Right atrium auricular region (tissue), 2 donors: ENCODE data around the gene AMPD1. TPM values are rescaled to one million over a fixed set of nuclear protein-coding genes. Genes with fewer than 3 reads are reported as not detected.

Experiments used
- DNase-seq: peaks from one replicate; pipeline ENCODE4 v3.0.0-alpha.2; 2019; ENCODE audit warnings: low spot score
- H3K27ac ChIP-seq, 2 donors: fragments of 200-600 bp; sonication (generic); 1 replicate in 1 of 2; 2 replicates in 1 of 2; pipeline ENCODE4 v1.5.1; 2016 to 2019
- H3K27me3 ChIP-seq, 2 donors: fragments of 200-600 bp; sonication (generic); one replicate each; pipeline versions ENCODE4 v1.5.1 to v1.6.0; 2017 to 2019
- H3K36me3 ChIP-seq: fragments of 200-600 bp; sonication (generic); one replicate; pipeline ENCODE4 v1.5.1; 2016
- H3K4me1 ChIP-seq, 2 donors: fragments of 200-600 bp; sonication (generic); one replicate each; pipeline versions ENCODE4 v1.5.1 to v1.6.0; 2017 to 2019
- H3K4me3 ChIP-seq, 2 donors: fragments of 200-600 bp; sonication (generic); 1 replicate in 1 of 2; 2 replicates in 1 of 2; pipeline ENCODE4 v1.5.1; 2017 to 2019; ENCODE audit warnings: mild to moderate bottlenecking in 1 of 2, moderate library complexity in 1 of 2
- H3K9me3 ChIP-seq, 2 donors: fragments of 200-600 bp; sonication (generic); one replicate each; pipeline ENCODE4 v1.5.1; 2019
- CTCF ChIP-seq, 2 donors: fragments of 200-600 bp; sonication (generic); IDR thresholded peaks; one replicate each; pipeline ENCODE4 v1.5.1; 2019; ENCODE audit warnings: antibody characterized with exemption in 2 of 2
- total RNA-seq, 2 donors: library from RNA; depleted of rRNA; stranded (reverse); fragments of >200 nt; gene quantifications; one replicate each; pipeline ENCODE4 v1.1.0, GENCODE V29; 2016

The AMPD1 gene
- total RNA-seq, 2 donors from 2014 or later = not detected

- no peak for TF ChIP-seq CTCF (IDR thresholded peaks at IDR 0.05)
- Histone ChIP-seq H3K4me1 (no peaks in the 10 kb centered on the region), H3K36me3 (no peaks in the 10 kb centered on the region), H3K9me3 (peaks cover 0 to 7% of the 10 kb centered on the region in 2 donors), H3K4me3 (no peak overlapping the region), H3K27me3 (no peaks in the 10 kb centered on the region), H3K27ac (no peak overlapping the region)
- no peak for DNase-seq
These were observed 62.9 kb downstream of the AMPD1 start for GRCh38 chr1:114632427-114632826.

GRCh38 chr1:114627107-114627506 lies 68.2 kb downstream of the AMPD1 start:
- Histone ChIP-seq H3K4me1 (no peaks in the 10 kb centered on the region), H3K27me3 (no peaks in the 10 kb centered on the region), H3K27ac (no peak overlapping the region), H3K4me3 (no peak overlapping the region), H3K36me3 (no peaks in the 10 kb centered on the region), H3K9me3 (peaks cover 0 to 3% of the 10 kb centered on the region in 2 donors)
- TF ChIP-seq CTCF (IDR thresholded peaks at IDR 0.05) = no peak
- DNase-seq = no peak

GRCh38 chr1:114623364-114623763 lies 72.0 kb downstream of the AMPD1 start:
- no peak for TF ChIP-seq CTCF (IDR thresholded peaks at IDR 0.05)
- H3K4me1 ChIP-seq = no peaks in the 10 kb centered on the region
- no peak overlapping the region for H3K4me3 ChIP-seq
- no peaks in the 10 kb centered on the region for H3K36me3 ChIP-seq
- no peak overlapping the region for H3K27ac ChIP-seq
- no peaks in the 10 kb centered on the region for H3K9me3 ChIP-seq
- no peak for DNase-seq
- no peaks in the 10 kb centered on the region for H3K27me3 ChIP-seq

Other genes starting within 250 kb of the AMPD1 start
- 10 to 100 TPM; 15.7 to 17.9 TPM for gene TRIM33, start 184.3 kb downstream of the AMPD1 start, total RNA-seq
- gene BCAS2, start 113.9 kb downstream of the AMPD1 start, total RNA-seq = 10 to 100 TPM; 28.9 to 30.9 TPM
- gene DENND2C, start 25.5 kb downstream of the AMPD1 start, total RNA-seq = 1 to 10 TPM; 1.2 to 1.8 TPM
- 10 to 100 TPM in 1 of 2 donors, 1 to 10 TPM in 1; 7.3 to 11.9 TPM for gene NRAS, start 21.2 kb upstream of the AMPD1 start, total RNA-seq
- 1,000 to 10,000 TPM in 1 of 2 donors, 100 to 1,000 TPM in 1; 917 to 1,380 TPM for gene CSDE1, start 62.4 kb upstream of the AMPD1 start, total RNA-seq
- gene SIKE1, start 85.1 kb upstream of the AMPD1 start, total RNA-seq = 10 to 100 TPM; 24.8 to 26.9 TPM
- not detected for gene SYCP1, start 159.3 kb upstream of the AMPD1 start, total RNA-seq